Astrocyte of the hippocampus (primary cell): Measurements from ENCODE around the gene SIAE.
"Not testable (repeated sequence)": the region's sequence is repeated elsewhere in the genome, so short reads cannot be mapped to it uniquely, and the experiment has no call there.

Experiments
- DNase-seq: peaks from one replicate; pipeline ENCODE4 v3.0.0; 2011; ENCODE audit warnings: low read depth, low spot score

Gene SIAE

DNA sequence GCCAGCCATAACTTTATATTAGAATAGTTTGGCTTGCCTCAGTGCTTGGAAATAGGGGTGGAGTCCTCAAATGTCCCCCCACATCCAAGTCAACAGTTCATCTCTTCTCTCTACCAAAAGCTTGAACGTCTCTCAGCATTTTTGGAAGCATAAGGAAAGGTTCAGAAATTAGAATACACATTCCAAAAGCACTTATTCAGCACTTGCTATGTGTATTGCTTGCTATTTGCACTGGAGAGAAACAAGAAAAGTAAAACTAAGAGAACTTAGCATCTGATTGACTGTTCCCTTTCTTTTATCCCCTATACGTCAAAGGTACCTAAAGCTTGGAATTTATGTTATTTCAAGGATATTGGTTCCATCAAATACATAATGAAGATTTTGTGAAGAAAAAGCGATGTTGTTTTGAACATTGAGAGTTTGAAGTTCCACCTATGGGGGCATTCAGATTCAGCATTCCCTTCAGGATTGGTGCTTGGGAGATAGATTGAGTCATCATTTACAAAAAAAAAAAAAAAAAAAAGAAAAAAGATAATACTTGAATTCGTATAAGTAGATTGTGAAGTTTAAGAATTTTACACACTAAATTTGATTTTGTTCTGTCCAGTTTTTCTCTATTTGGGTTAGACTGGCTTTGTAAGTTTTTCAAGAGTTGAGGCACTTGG is 49.5 kb downstream of the SIAE start:
- DNase-seq, result peak; percentile 25

DNA sequence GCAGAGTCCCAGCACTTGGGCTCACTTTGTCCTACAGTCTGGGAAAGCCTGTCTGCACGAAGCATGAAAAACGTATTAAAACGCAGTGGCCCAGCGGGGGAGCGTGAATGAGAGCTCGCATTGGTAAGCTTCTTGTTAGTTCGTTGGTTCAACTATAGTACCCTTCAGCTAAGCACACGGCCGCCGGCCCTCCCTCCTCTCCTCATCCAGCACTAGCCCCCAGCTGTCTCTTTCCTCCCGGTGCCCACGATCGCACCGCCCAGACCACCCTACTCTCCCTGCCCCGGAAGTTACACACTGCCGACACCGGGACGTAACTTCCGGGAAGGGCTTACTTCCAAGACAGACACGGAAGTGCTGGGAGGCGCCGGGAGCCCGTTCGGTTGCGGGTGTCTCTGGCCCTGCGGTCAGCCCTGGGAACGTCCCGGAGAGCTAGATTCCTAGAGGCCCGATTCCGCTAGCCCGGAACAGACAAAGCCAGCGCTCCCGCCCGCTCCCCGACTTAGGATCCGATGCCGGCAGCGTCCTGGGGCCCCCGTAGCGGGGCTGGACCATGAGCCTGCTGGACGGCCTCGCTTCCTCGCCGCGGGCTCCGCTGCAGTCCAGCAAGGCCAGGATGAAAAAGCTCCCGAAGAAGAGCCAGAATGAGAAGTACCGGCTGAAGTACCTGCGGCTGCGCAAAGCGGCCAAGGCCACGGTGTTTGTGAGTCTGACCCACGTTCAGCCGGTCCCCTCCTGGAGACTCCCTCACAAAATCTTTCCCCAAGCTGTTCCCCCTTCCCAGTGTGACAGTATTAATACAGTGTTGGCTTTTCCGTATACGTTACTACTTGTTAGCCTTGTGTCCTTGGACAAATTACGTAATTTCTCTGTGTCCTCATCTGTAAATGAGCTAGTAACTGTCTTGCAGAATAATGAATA is 50.7 kb downstream of the SIAE start, which contains the start of gene TBRG1:
TBRG1 (plus strand) TSS at position 334 of the 921 bp plus-strand sequence; CDS start at position 554, 220 bp downstream.
- DNase-seq, result peak; percentile 94

DNA sequence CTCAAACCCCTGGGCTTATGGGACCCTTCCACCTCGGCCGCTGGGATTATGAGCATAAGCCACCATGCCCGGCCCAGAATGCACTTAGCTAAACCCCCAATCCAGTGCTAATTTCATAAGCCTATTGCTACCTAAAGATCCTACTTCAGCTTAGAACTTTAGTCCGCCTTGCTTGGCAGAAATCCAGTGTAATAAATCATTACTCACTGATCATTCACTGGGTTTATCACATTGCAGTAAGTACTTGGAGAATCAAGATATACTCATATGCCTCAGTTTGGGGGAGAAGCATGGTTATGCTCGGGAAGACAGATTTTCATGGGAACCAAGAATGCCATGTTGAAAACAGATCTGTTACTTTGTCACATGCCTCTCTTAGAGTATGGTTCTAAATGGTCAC is 54.7 kb downstream of the SIAE start:
- no peak for DNase-seq

- peak; percentile 36 for DNase-seq
Observed at GRCh38 chr11:124612567-124613246, 60.8 kb downstream of the SIAE start.

- DNase-seq, result no peak
Observed at GRCh38 chr11:124612045-124612444, 61.5 kb downstream of the SIAE start.

DNA sequence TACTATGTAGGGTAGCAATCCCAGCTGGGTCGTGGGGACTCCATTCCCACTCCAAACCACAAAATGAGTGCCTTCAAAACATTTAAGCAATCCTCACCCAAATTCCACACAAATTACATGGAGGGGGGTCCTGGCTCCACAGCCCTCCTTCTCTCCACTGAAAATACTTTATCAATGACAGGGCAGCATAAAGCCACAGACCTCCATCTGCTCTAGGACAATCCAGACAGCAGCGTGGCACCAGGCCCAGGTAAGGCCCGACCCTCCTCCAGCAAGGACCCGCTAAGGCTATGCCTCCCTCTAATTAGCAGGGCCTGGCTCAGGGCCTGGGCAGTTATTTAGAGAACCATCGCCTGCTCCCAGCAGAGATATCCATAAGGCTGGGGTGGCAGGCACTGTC is 62.5 kb downstream of the SIAE start, which contains the start of gene PANX3:
PANX3 (plus strand) TSS at position 365 of the 400 bp plus-strand sequence. CDS start 129 bp downstream, outside the sequence.
- peak; percentile 79 for DNase-seq

- DNase-seq, result no peak
Observed at GRCh38 chr11:124610295-124610694, 63.2 kb downstream of the SIAE start.

- no peak for DNase-seq
Observed at GRCh38 chr11:124608147-124608546, 65.4 kb downstream of the SIAE start.

DNA sequence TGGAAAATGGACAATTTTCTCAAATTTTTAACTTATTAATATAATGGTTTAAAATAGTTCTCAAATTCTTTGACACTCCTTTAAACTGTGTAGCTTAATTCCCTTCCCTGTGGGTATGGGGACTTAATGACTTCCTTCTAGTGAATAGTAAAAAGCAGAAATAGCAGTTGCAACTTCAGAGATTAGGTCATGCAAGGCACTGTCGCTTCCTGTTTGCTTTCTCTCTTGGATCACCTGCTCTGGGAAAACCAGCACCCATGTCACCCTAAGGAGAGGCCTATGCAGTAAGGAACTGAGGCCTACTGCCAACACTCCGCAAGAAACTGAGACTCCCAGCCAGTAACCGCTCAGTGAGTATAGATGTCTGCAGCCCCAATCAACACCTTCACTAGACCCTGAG is 67.8 kb downstream of the SIAE start:
- DNase-seq, result no peak

- not testable (repeated sequence) for DNase-seq
Observed at GRCh38 chr11:124602723-124603122, 70.8 kb downstream of the SIAE start.

DNA sequence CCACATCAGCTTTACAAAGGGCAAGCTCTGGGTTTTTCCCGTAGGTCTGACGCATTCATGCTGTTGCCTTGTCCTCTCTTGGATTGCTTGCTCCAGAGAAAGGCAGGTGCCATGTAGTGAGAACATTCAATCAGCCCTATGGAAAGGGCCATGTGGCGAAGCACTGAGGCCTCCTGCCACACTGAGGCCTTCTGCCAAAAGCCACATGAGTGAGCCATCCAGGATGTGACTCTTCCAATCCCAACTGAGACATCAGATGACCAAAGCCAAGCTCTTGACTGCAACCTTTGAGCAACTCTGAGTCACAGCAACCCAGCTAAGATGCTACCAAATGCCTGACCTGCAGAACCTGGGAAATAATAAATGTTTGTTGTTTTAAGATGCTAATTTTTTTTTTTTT is 71.3 kb downstream of the SIAE start:
- peak; percentile 15 for DNase-seq

GRCh38 chr11:124600621-124601320 is 72.8 kb downstream of the SIAE start:
- no peak for DNase-seq

- DNase-seq, result no peak
Observed at GRCh38 chr11:124597626-124598025, 75.9 kb downstream of the SIAE start.

DNA sequence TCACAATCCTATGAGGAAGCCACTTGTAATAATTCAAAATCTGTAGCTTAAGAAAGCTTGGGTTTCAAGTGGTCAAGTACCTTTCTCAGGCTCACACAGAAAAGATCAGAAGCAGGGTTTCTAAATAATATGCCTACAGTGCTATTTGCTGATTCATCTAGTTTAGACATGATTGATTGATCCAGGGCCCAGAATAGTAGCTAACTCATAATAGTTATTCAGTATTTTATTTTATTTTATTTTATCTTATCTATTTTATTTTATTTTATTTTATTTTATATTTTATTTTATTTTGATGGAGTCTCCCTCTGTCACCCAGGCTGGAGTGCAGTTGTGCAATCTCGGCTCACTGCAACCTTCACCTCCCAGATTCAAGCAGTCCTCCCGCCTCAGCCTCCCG is 78.2 kb downstream of the SIAE start:
- DNase-seq, result no peak

DNA sequence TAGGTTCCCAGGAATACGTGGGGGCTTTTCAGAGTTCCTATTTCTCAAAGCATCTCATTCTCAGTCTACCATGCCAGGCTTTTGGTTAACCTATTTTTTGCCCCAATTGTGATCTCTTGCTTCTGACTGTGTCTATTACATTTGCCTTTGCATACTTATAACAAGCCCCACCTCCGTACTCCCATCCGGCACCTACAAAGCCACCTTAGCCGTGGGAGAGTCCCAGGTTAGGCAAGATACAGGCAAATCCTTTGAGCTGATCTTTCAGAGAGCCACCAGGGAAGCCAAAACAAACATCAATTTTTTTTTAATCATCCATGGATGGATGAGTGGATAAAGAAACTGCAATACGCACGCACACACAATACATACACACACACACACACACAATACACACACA is 80.9 kb downstream of the SIAE start:
- DNase-seq, result no peak

DNA sequence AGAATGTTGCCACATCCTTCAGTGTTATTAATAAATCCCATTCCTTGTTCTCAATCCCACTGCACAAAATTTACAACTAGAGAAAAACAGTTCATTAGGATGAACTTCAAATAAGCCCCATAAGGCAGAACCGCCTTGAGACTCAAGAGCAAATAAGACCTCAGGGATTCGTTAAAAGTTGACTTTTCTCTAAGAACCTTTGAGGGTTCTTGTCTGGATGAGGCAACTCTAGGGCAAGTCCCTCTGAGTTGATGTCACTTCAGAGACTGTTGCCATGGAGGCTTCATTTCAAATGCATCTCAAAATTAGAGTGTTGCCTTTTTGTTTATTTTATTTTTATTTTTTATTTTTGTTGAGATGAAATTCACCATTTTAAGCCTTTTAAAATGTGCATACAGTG is 82.1 kb downstream of the SIAE start:
- DNase-seq, result no peak

GRCh38 chr11:124586238-124586860 is 87.2 kb downstream of the SIAE start:
- DNase-seq, result peak; percentile 83

DNA sequence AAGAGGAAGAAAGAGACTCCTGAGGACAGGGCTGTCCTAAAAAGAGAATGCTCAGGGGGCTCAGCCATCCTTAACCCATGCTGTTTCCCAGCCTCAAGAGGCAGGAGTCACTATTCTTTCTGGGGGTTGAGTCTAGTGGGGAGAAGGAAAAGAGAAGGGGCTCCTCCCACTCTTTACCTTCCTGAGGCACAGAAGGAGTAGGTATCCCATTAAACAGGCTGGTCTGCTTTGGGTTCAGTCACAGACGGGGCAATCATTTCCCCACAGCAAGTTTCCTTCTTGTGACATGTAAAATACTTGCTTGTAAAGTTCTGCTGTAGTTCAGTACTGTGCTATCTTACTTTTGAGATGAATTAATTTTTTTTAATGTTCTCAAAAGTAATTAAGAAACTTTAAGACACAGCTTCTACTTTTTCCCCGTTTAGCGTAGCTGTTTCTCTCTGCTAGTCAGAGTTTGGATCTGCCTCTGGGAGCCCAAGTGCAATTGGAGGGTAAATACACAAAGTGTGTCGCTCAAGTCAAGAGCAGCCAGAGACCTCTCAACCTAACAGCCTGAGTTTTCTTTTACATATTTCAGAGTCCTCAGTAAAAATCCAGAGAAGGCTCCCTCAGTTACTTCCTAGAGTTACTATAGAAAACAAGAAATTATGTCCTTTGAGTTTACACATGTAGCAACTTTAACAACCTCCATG is 88.7 kb downstream of the SIAE start:
- no peak for DNase-seq

- DNase-seq, result no peak
Observed at GRCh38 chr11:124583781-124584180, 89.8 kb downstream of the SIAE start.
